HL-60/S4 treated with phorbol 12-myristate 13-acetate at 8.2 ng/mL for 4 days and 3 days (cell line): ENCODE results near the gene STK32C.
"Not testable (repeated sequence)": the region's sequence is repeated elsewhere in the genome, so short reads cannot be mapped to it uniquely, and the experiment has no call there.

ENCODE experiments used
- in situ Hi-C: fragments of 300-500 bp; cut with MboI; formaldehyde crosslinking; loops from 2 replicates; pipeline ENCODE4 v1.15.0; 2022; ENCODE audit warnings: low sequenced_read_pairs

Gene STK32C

GRCh38 chr10:132303361-132304115, 4.2 kb downstream of the STK32C start:
- in situ Hi-C loops = no loop called here

GRCh38 chr10:132302421-132303310, 5.1 kb downstream of the STK32C start:
- in situ Hi-C loops = no loop called here

GRCh38 chr10:132301371-132302330, 6.1 kb downstream of the STK32C start:
- in situ Hi-C loops = no loop called here

GRCh38 chr10:132300582-132300981, 7.2 kb downstream of the STK32C start:
- in situ Hi-C loops = no loop called here

GRCh38 chr10:132299371-132300336, 8.1 kb downstream of the STK32C start:
- in situ Hi-C loops = no loop called here

- in situ Hi-C loops = no loop called here
These were observed 9.5 kb downstream of the STK32C start for GRCh38 chr10:132298038-132298881.

GRCh38 chr10:132297526-132297925, 10.2 kb downstream of the STK32C start:
- in situ Hi-C loops = no loop called here

- in situ Hi-C loops = no loop called here
These were observed 10.9 kb downstream of the STK32C start for GRCh38 chr10:132296666-132297443.

GRCh38 chr10:132295481-132295880, 12.3 kb downstream of the STK32C start:
- in situ Hi-C loops = not testable (repeated sequence)

GRCh38 chr10:132294561-132295318, 13.0 kb downstream of the STK32C start:
- in situ Hi-C loops = no loop called here

- in situ Hi-C loops = no loop called here
These were observed 13.8 kb downstream of the STK32C start for GRCh38 chr10:132293813-132294520.

GRCh38 chr10:132293201-132293812, 14.4 kb downstream of the STK32C start:
- in situ Hi-C loops = no loop called here

GRCh38 chr10:132292287-132293200, 15.2 kb downstream of the STK32C start:
- in situ Hi-C loops = no loop called here

GRCh38 chr10:132291826-132292225, 15.9 kb downstream of the STK32C start:
- in situ Hi-C loops = no loop called here

- in situ Hi-C loops = no loop called here
These were observed 17.1 kb downstream of the STK32C start for GRCh38 chr10:132290631-132291030.
